Peyer's patch (tissue), 4 donors: ENCODE measurements around the gene TMEM183A.

Experiments used
- CTCF ChIP-seq, 6 experiments: fragments of 450-650 bp in 4 of 6; fragments of 200-600 bp in 2 of 6; sonication (generic) in 1 of 6; IDR thresholded peaks; one replicate each; pipeline ENCODE4 v1.5.1; 2017 to 2019; ENCODE audit warnings: antibody characterized with exemption in 6 of 6, mild to moderate bottlenecking in 3 of 6, moderate library complexity in 1 of 6
- POLR2A ChIP-seq, 2 donors: fragments of 450-650 bp; IDR thresholded peaks; one replicate each; pipeline ENCODE4 v1.5.1; 2017; ENCODE audit warnings: antibody characterized with exemption in 2 of 2, mild to moderate bottlenecking in 2 of 2, moderate library complexity in 2 of 2

DNA sequence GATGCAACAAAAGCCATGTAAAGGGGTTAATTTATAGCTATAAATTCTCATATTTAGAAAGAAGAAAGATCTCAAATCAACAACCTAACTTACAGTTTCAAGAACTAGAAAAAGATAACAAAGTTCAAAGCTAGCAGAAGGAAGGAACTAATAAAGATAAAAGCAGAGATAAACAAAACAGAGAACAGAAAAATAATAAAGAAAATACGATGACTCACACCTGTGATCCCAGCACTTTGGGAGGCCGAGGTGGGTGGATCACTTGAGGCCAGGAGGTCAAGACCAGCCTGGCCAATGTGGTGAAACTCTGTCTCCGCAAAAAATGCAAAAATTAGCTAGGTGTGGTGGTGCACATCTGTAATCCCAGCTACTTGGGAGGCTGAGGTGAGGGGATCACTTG is 12.4 kb upstream of the TMEM183A start:
- no peak for TF ChIP-seq CTCF (IDR thresholded peaks at IDR 0.05)
- TF ChIP-seq POLR2A (IDR thresholded peaks at IDR 0.05): no peak
